SIG-M5 (cell line): ENCODE measurements around the gene ORAI2.

Experiments
- DNase-seq: peaks from one replicate; lab custom pipeline; 2025; lab: John Stamatoyannopoulos, UW

Gene ORAI2

GRCh38 chr7:102415685-102416225 lies 17.6 kb upstream of the ORAI2 start:
- no peak for DNase-seq

GRCh38 chr7:102416406-102416805 lies 17.0 kb upstream of the ORAI2 start:
- no peak for DNase-seq

- DNase-seq: no peak
Observed at GRCh38 chr7:102417105-102417504, 16.3 kb upstream of the ORAI2 start.

GRCh38 chr7:102418592-102418991 lies 14.8 kb upstream of the ORAI2 start:
- DNase-seq: no peak

GRCh38 chr7:102421706-102422240 lies 11.6 kb upstream of the ORAI2 start:
- DNase-seq: no peak

GRCh38 chr7:102424129-102424551 lies 9.2 kb upstream of the ORAI2 start:
- no peak for DNase-seq

- DNase-seq: no peak
Observed at GRCh38 chr7:102424787-102425218, 8.6 kb upstream of the ORAI2 start.

- DNase-seq: no peak
Observed at GRCh38 chr7:102425639-102426267, 7.6 kb upstream of the ORAI2 start.

GRCh38 chr7:102426268-102427018 lies 6.9 kb upstream of the ORAI2 start:
- peak; percentile 44 for DNase-seq

GRCh38 chr7:102427019-102427405 lies 6.4 kb upstream of the ORAI2 start:
- no peak for DNase-seq

GRCh38 chr7:102429141-102429899 lies 4.1 kb upstream of the ORAI2 start:
- DNase-seq: no peak

GRCh38 chr7:102431617-102432298 lies 1.6 kb upstream of the ORAI2 start:
- no peak for DNase-seq

GRCh38 chr7:102432442-102433218 lies 745 bp upstream of the ORAI2 start:
- no peak for DNase-seq

GRCh38 chr7:102434039-102434486 lies 688 bp downstream of the ORAI2 start:
- DNase-seq: no peak

GRCh38 chr7:102436118-102436517 lies 2.7 kb downstream of the ORAI2 start:
- no peak for DNase-seq

GRCh38 chr7:102439963-102440795 lies 6.8 kb downstream of the ORAI2 start:
- DNase-seq: no peak

- no peak for DNase-seq
Observed at GRCh38 chr7:102444961-102445673, 11.7 kb downstream of the ORAI2 start.

GRCh38 chr7:102445674-102446071 lies 12.3 kb downstream of the ORAI2 start:
- DNase-seq: no peak
